CD8-positive, alpha-beta memory T cell (primary cell): ENCODE results near the gene PDE11A. TPM values are rescaled to one million over a fixed set of nuclear protein-coding genes. Genes with fewer than 3 reads are reported as not detected.

Experiments used
- CTCF ChIA-PET: fragments of 350-600 bp; sonication (Branson Sonifier 250); formaldehyde crosslinking; loops from one replicate; lab custom pipeline; 2021; ENCODE audit warnings: antibody characterized with exemption; lab: Charles Lee
- POLR2A ChIA-PET: fragments of 350-600 bp; sonication (Branson Sonifier 250); formaldehyde crosslinking; loops from one replicate; lab custom pipeline; 2021; ENCODE audit warnings: antibody characterized with exemption; lab: Charles Lee
- DNase-seq, 5 donors: peaks; one replicate each; pipeline versions ENCODE4 v3.0.0 to v3.0.0-alpha.2; 2020 to 2022; ENCODE audit warnings: mixed read lengths in 1 of 5
- H3K27ac ChIP-seq: one replicate; pipeline ENCODE4 v1.7.0; 2013; ENCODE audit warnings: low read depth, mild to moderate bottlenecking, low read length, moderate library complexity
- H3K27me3 ChIP-seq: 2 replicates; pipeline ENCODE4 v1.7.0; 2013; ENCODE audit warnings: low read length, mild to moderate bottlenecking; ENCODE audit not compliant: insufficient read depth, poor library complexity, severe bottlenecking
- H3K36me3 ChIP-seq: 2 replicates; pipeline ENCODE4 v1.7.0; 2013; ENCODE audit warnings: mild to moderate bottlenecking, low read length, moderate library complexity; ENCODE audit not compliant: insufficient read depth
- H3K4me1 ChIP-seq: 2 replicates; pipeline ENCODE4 v1.7.0; 2013; ENCODE audit warnings: mild to moderate bottlenecking, low read length, moderate library complexity; ENCODE audit not compliant: insufficient read depth
- H3K4me3 ChIP-seq: 2 replicates; pipeline ENCODE4 v1.7.0; 2013; ENCODE audit warnings: mild to moderate bottlenecking, low read length
- H3K9me3 ChIP-seq: 2 replicates; pipeline ENCODE4 v1.7.0; 2013; ENCODE audit warnings: mild to moderate bottlenecking, low read length
- H3K27ac Mint-ChIP-seq, 8 donors: one replicate each; pipeline ENCODE4 v1.8.0; 2020 to 2021; ENCODE audit warnings: mixed read lengths in 8 of 8, mild to moderate bottlenecking in 6 of 8, inconsistent platforms in 3 of 8, moderate library complexity in 3 of 8
- H3K27me3 Mint-ChIP-seq, 2 donors: one replicate each; pipeline ENCODE4 v1.8.0; 2020 to 2021; ENCODE audit warnings: mixed read lengths in 2 of 2, mild to moderate bottlenecking in 1 of 2, moderate library complexity in 1 of 2
- H3K36me3 Mint-ChIP-seq, 3 donors: one replicate each; pipeline ENCODE4 v1.8.0; 2020 to 2021; ENCODE audit warnings: mixed read lengths in 3 of 3, inconsistent platforms in 1 of 3, mild to moderate bottlenecking in 1 of 3
- H3K4me1 Mint-ChIP-seq, 3 donors: one replicate each; pipeline ENCODE4 v1.8.0; 2020 to 2021; ENCODE audit warnings: mixed read lengths in 3 of 3, inconsistent platforms in 1 of 3, mild to moderate bottlenecking in 1 of 3
- H3K4me3 Mint-ChIP-seq, 7 donors: one replicate each; pipeline ENCODE4 v1.8.0; 2020 to 2021; ENCODE audit warnings: mixed read lengths in 7 of 7, mild to moderate bottlenecking in 6 of 7, moderate library complexity in 4 of 7, inconsistent platforms in 2 of 7
- H3K9me3 Mint-ChIP-seq, 5 donors: one replicate each; pipeline ENCODE4 v1.8.0; 2020 to 2022; ENCODE audit warnings: mixed read lengths in 5 of 5, mild to moderate bottlenecking in 3 of 5, moderate library complexity in 2 of 5, inconsistent platforms in 1 of 5
- polyA plus RNA-seq: library from polyadenylated mRNA; unstranded; fragments of 300-500 nt; fragmentation: Illumina TruSeq; gene quantifications from one replicate; pipeline ENCODE4 v1.2.3, GENCODE V29; 2021
- total RNA-seq, 2 experiments: library from RNA; stranded (reverse); gene quantifications; one replicate each; pipeline ENCODE4 v1.2.3, GENCODE V29; 2021

Gene PDE11A
- total and polyA plus RNA-seq, 3 experiments from 2014 or later = not detected

GRCh38 chr2:177810906-177811305 is 261.7 kb downstream of the PDE11A start:
- Histone ChIP-seq H3K9me3 (no peaks in the 10 kb centered on the region), H3K4me1 (no peaks in the 10 kb centered on the region), H3K36me3 (no peaks in the 10 kb centered on the region), H3K27ac (no peak overlapping the region), H3K27me3 (no peaks in the 10 kb centered on the region), H3K4me3 (no peak overlapping the region)
- DNase-seq = no peak
- H3K36me3 Mint-ChIP-seq = no peaks in the 10 kb centered on the region
- H3K4me1 Mint-ChIP-seq = no peaks in the 10 kb centered on the region
- H3K27ac Mint-ChIP-seq = no peak overlapping the region
- peaks cover 0 to 9% (median 3%) of the 10 kb centered on the region in 5 donors for H3K9me3 Mint-ChIP-seq
- H3K27me3 Mint-ChIP-seq = peaks cover 0 to 32% of the 10 kb centered on the region in 2 donors
- ChIA-PET POLR2A (no interaction called here), CTCF (interaction anchor here (1.3 to 2.0 kb wide), 3 partner anchors 9 to 17 kb away, joined by 3 to 5 read pairs (median 4); no protein-coding TSS in a partner anchor)
- H3K4me3 Mint-ChIP-seq = no peak overlapping the region

GRCh38 chr2:177808984-177809809 is 263.4 kb downstream of the PDE11A start:
- CTCF ChIA-PET = interaction anchor here (2.0 kb wide), 1 partner anchor 10 kb away, joined by 4 read pairs; no protein-coding TSS in a partner anchor

GRCh38 chr2:177806025-177806424 is 266.6 kb downstream of the PDE11A start:
- Histone ChIP-seq H3K4me1 (no peaks in the 10 kb centered on the region), H3K27ac (no peak overlapping the region), H3K9me3 (no peaks in the 10 kb centered on the region), H3K4me3 (no peak overlapping the region), H3K27me3 (no peaks in the 10 kb centered on the region), H3K36me3 (no peaks in the 10 kb centered on the region)
- H3K4me1 Mint-ChIP-seq = no peaks in the 10 kb centered on the region
- H3K27me3 Mint-ChIP-seq = peaks cover 3 to 39% of the 10 kb centered on the region in 2 donors
- DNase-seq = no peak
- H3K4me3 Mint-ChIP-seq = no peak overlapping the region
- H3K27ac Mint-ChIP-seq = no peak overlapping the region
- POLR2A ChIA-PET = no interaction called here
- CTCF ChIA-PET = no interaction called here
- H3K36me3 Mint-ChIP-seq = no peaks in the 10 kb centered on the region
- H3K9me3 Mint-ChIP-seq = peaks cover 0 to 13% (median 5%) of the 10 kb centered on the region in 5 donors

More at GRCh38 chr2:177808984-177809809, 263.4 kb downstream of the PDE11A start:
- Histone ChIP-seq H3K27me3 (no peaks in the 10 kb centered on the region), H3K9me3 (no peaks in the 10 kb centered on the region), H3K27ac (no peak overlapping the region), H3K4me1 (no peaks in the 10 kb centered on the region), H3K36me3 (no peaks in the 10 kb centered on the region), H3K4me3 (no peak overlapping the region)
- no peaks in the 10 kb centered on the region for H3K36me3 Mint-ChIP-seq
- H3K4me3 Mint-ChIP-seq = no peak overlapping the region
- H3K4me1 Mint-ChIP-seq = no peaks in the 10 kb centered on the region
- POLR2A ChIA-PET = no interaction called here
- peaks cover 0 to 25% of the 10 kb centered on the region in 2 donors for H3K27me3 Mint-ChIP-seq
- no peak overlapping the region for H3K27ac Mint-ChIP-seq
- no peak for DNase-seq
- peaks cover 0 to 13% (median 5%) of the 10 kb centered on the region in 5 donors for H3K9me3 Mint-ChIP-seq

GRCh38 chr2:177799531-177799930 is 273.0 kb downstream of the PDE11A start:
- Histone ChIP-seq H3K4me3 (no peak overlapping the region), H3K27ac (no peak overlapping the region), H3K4me1 (no peaks in the 10 kb centered on the region), H3K9me3 (no peaks in the 10 kb centered on the region), H3K27me3 (peaks cover 6% of the 10 kb centered on the region), H3K36me3 (no peaks in the 10 kb centered on the region)
- CTCF ChIA-PET = interaction anchor here (0.6 to 1.2 kb wide), 3 partner anchors 11 to 35 kb away, joined by 3 to 4 read pairs (median 4); no protein-coding TSS in a partner anchor
- Mint-ChIP-seq H3K27me3 (peaks cover 7 to 45% of the 10 kb centered on the region in 2 donors), H3K4me3 (no peak overlapping the region), H3K36me3 (no peaks in the 10 kb centered on the region), H3K9me3 (no peaks in the 10 kb centered on the region), H3K27ac (no peak overlapping the region), H3K4me1 (no peaks in the 10 kb centered on the region)
- no peak for DNase-seq
- POLR2A ChIA-PET = no interaction called here

- H3K36me3 Mint-ChIP-seq = no peaks in the 10 kb centered on the region
- Histone ChIP-seq H3K9me3 (no peaks in the 10 kb centered on the region), H3K27me3 (peaks cover 6% of the 10 kb centered on the region), H3K36me3 (no peaks in the 10 kb centered on the region), H3K4me1 (no peaks in the 10 kb centered on the region), H3K4me3 (no peak overlapping the region), H3K27ac (no peak overlapping the region)
- H3K27me3 Mint-ChIP-seq = peaks cover 6 to 39% of the 10 kb centered on the region in 2 donors
- POLR2A ChIA-PET = no interaction called here
- DNase-seq = no peak
- H3K27ac Mint-ChIP-seq = no peak overlapping the region
- no peaks in the 10 kb centered on the region for H3K9me3 Mint-ChIP-seq
- CTCF ChIA-PET = no interaction called here
- H3K4me1 Mint-ChIP-seq = no peaks in the 10 kb centered on the region
- H3K4me3 Mint-ChIP-seq = no peak overlapping the region
Measured at GRCh38 chr2:177797808-177798207, 274.8 kb downstream of the PDE11A start.

GRCh38 chr2:177796654-177797415 is 275.7 kb downstream of the PDE11A start:
- Histone ChIP-seq H3K36me3 (no peaks in the 10 kb centered on the region), H3K9me3 (no peaks in the 10 kb centered on the region), H3K4me3 (no peak overlapping the region), H3K4me1 (no peaks in the 10 kb centered on the region), H3K27ac (no peak overlapping the region), H3K27me3 (peaks cover 6% of the 10 kb centered on the region)
- H3K27me3 Mint-ChIP-seq = peaks cover 6 to 30% of the 10 kb centered on the region in 2 donors
- no peak overlapping the region for H3K27ac Mint-ChIP-seq
- no peak for DNase-seq
- POLR2A ChIA-PET = no interaction called here
- CTCF ChIA-PET = interaction anchor here (1.1 kb wide), 1 partner anchor 34 kb away, joined by 3 read pairs; no protein-coding TSS in a partner anchor
- no peaks in the 10 kb centered on the region for H3K4me1 Mint-ChIP-seq
- H3K36me3 Mint-ChIP-seq = no peaks in the 10 kb centered on the region
- H3K9me3 Mint-ChIP-seq = no peaks in the 10 kb centered on the region
- no peak overlapping the region for H3K4me3 Mint-ChIP-seq

GRCh38 chr2:177796011-177796410 is 276.6 kb downstream of the PDE11A start:
- no peak overlapping the region for H3K4me3 ChIP-seq
- no peak overlapping the region for H3K27ac ChIP-seq
- DNase-seq = no peak
- H3K9me3 ChIP-seq = no peaks in the 10 kb centered on the region
- H3K27me3 ChIP-seq = peaks cover 6% of the 10 kb centered on the region
- no peaks in the 10 kb centered on the region for H3K36me3 ChIP-seq
- ChIA-PET CTCF (interaction anchor here (1.1 kb wide), 1 partner anchor 33 kb away, joined by 3 read pairs; no protein-coding TSS in a partner anchor), POLR2A (no interaction called here)
- no peaks in the 10 kb centered on the region for H3K4me1 ChIP-seq
- Mint-ChIP-seq H3K4me3 (no peak overlapping the region), H3K36me3 (no peaks in the 10 kb centered on the region), H3K27ac (no peak overlapping the region), H3K9me3 (no peaks in the 10 kb centered on the region), H3K27me3 (peaks cover 6 to 25% of the 10 kb centered on the region in 2 donors), H3K4me1 (no peaks in the 10 kb centered on the region)
